GF-D8 (cell line): ENCODE measurements around the gene SELENOM.

ENCODE experiments used
- DNase-seq: peaks from one replicate; lab custom pipeline; 2025; lab: John Stamatoyannopoulos, UW

Gene SELENOM, protein sequence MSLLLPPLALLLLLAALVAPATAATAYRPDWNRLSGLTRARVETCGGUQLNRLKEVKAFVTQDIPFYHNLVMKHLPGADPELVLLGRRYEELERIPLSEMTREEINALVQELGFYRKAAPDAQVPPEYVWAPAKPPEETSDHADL

DNA sequence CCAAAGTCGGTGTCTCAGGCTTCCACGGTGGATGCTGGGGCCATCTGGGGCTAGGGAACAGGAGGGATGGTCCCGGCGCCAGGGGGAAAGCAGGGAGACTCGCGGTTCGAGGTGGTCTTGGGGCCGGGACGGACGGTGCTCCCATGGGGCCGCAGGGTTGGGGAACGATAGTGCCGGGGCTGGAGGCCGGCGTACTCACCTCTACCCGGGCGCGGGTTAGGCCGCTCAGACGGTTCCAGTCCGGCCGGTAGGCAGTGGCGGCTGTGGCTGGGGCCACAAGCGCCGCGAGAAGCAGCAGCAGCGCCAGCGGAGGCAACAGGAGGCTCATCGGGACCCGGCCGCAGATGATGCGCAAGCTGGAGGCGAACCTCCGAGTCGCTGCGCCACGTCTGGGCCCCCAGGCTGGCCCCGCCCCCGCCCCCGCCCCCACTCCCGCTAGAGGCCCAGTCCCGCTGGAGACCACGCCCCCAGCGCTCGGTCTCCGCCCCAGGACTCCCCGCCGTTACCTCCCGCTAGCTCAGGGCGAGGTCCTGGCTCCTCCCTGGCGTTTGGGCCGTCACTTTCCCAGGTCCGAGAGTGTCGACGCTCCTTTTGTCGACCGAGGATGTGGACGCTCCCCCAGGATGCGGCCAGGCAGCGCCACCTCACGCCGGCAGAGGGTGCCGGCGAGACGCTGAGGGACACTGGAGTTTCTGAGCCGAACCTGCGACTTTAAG, at the start of gene SELENOM:
Gene SELENOM (minus strand): TSS at position 391 of the 716 bp plus-strand sequence. CDS start 63 bp downstream, at position 328.
- no peak for DNase-seq

- no peak for DNase-seq
Measured at GRCh38 chr22:31155422-31155821, 48.1 kb upstream of the SELENOM start.

DNA sequence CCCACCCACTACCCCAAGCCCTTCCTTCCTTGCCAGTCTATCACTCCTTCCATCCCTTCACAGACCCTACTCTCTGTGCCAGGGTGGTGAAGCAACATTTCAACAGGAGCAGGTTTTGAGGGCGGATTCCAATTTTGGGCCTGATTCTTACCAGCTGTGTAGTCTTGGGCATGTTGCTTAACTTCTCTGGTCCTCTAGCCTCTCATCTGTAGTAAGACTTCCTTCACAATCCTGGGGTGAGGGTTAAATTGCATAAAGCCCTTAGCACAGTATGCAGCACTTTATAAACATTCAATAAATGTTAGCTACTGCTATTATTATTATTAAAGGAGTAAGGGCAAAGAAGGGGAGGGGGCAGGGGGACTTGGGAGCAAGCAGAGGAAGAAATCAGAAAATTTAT, 47.6 kb upstream of the SELENOM start:
- DNase-seq, result no peak

DNA sequence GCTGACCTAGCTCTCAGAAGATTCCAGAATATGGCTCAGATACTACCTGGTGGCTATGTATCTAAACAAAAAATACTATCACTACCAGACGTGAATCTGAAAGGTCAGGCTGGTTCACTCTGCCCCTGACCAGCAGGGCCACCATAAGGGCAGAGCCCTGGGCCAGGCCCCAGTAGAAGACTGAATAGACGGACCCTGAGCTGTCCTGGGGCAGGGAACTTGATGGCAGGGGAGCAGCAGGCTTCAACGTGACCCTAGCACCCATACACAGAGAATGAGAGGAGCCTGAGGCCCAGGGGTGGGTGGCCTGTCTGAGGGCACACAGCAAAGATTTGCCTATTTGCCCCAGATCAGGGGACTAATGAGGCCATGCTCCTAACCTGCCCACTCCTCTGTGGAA, 46.0 kb upstream of the SELENOM start:
- DNase-seq, result no peak

DNA sequence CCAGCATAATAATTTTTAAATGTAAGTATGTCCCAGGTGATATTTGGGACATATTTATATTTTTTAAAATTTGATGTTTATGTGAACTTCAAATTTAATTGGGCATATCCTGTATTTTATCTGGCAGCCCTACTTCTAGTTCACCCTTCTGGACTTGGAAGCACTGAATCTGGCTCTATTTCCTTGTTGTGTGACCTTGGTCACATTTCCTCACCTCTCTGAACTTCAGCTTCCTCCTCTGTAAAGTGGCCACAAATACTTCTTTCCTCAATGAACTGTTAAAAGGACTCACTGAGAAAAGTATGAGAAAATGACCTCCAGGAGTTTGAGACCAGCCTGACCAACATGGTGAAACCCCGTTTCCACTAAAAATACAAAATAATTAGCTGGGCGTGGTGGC, 44.5 kb upstream of the SELENOM start:
- DNase-seq, result no peak

DNA sequence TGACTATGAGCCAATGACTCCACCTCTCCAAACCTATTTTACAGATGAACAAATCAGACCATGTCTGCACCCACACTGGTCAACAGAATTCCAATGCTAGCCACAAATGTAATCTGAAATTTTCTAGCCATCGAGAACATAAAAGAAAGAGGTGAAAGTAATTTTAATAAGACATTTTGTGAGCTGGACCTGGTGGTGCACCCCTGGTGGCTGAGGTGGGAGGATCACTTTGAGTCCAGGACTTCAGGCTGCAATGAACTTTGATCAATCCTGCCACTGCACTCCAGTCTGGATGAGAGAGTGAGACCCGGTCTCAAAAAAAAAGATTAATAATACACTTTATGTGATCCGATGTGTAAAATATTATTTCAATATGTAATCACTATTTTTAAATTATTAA, 43.2 kb upstream of the SELENOM start:
- DNase-seq, result no peak

DNA sequence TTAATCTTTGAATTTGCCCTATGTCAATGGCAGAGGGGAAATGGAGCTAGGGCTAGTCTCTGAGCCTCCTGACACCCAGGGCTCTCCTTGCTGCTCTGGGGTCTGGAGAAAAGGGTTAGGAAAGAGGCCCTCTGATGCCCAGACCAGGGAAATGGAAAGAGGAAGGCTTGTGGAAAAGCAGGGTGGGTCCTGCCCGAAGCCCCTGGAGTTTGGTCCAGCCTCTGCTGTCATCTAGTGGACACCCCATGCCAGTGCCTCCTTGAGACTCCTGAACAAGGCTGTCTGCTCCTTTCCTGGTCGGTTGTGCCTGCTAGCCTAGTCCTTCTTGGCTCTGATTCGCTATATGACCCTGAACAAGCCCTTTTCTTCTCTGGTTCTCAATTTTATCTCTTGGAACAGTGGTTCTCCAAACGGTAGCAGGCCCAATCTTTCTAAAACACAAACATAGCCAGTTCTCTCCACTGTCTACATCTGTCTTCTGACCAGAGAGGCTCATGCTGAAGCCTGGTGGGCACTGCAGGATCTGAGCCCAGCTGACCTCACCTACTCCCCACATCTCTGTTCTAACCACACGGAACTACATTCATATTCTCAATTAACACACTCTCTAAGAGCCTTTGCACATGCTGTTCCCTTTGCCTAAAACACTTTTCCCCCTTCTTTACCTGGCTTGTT, 41.7 kb upstream of the SELENOM start:
- peak; percentile 6 for DNase-seq

DNA sequence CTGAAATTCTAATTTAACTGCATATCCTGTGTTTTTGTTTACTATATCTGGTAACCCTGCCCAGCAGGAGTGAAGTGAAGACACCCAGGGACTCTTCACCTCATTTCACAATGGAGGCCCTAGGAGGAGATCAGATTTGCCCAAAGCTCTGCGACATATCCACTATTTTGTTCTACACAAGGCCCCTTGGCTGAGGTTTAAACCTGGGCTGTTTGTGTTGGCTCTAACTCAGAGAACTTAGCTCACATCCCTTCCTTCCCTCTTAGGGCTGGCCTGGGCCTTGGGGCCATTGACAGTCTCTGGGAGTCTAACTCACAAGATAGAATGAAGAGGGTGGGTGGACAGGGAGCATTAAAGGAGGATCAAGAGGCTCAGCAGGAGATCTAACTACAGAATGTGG, 41.1 kb upstream of the SELENOM start:
- no peak for DNase-seq

- DNase-seq, result no peak
Measured at GRCh38 chr22:31144223-31144622, 36.9 kb upstream of the SELENOM start.

DNA sequence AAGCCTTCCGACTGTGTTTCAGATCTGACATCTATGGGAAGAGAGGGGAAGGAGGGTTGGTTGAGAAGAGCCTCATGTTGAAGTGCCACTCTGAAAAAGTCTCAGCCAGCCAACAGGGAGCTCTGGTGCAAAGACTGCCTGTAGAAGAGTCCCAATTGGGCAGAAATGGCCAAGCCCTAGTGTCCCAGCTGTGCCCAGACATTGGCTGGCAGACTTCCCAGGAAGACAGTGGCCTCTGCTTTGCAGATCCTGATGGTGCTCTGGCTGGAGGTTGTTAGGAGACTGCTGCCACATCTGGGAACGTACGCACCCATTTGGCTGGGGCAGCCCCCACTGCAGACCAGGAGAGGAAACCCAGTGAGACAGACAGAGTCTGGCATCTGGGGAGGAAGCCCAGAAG, 36.2 kb upstream of the SELENOM start:
- DNase-seq, result no peak

GRCh38 chr22:31143038-31143437, 35.7 kb upstream of the SELENOM start:
- no peak for DNase-seq

GRCh38 chr22:31142285-31142684, 34.9 kb upstream of the SELENOM start:
- no peak for DNase-seq

DNA sequence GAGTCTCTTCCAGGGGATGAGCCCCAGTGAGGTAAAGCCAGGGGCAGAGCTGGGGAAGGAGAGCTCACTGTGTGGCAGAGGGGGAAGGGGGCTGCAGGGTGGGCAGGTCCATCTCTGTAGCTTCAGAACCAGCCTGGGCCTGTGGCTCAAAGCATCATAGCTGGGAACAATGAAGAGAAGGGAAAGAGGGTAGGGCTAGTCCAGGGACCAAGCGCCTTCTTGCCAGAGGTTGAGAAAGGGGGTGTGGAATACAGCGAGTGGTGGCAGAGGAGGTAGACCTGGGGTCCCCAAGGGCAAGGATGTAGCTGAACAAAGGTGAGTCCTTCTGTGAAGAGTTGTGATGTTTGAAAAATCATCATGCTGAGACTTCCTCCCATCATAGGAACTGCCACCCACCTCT, 34.2 kb upstream of the SELENOM start:
- DNase-seq, result no peak

GRCh38 chr22:31140746-31141145, 33.4 kb upstream of the SELENOM start:
- DNase-seq, result no peak

DNA sequence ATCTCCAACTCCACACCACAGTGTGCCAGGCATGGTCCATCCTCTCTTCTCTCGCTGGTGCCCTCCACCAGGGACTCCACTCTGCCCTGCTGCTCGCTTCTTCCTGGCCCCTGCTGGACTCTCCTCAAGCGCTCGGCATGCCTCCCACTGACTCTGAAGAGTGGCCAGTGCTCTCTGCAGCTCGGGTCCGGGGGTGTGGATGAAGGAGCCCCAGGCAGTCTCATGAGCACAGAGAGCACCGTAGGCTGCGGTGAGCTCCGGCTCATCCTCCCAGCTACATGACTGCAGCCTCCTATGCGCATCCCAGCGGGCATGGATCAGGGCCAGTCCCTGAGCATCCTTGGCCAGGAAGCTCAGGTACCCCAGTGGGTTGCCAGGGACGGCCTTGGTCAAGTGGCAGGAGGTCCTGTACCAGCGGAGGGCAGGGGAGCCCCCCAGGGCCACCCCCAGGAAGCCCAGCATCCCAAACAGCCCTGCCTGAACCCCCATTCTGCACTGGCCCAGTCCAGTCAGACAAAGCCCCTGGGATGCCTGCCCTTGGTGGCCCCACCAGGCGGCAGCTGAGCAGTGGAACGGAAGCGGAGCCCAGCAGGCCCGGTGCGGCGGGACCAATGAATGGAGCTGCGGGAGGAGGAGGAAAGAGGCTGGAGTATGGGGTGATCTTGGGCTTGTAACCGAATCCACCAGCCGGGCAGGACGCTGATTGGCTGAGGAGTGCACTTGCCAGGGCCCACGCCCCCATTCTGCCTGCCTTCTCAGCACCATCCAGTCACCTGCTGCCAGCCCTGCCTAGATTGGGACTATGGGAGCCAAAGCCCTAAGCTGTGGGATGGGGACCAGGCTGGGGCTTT, 32.7 kb upstream of the SELENOM start, which contains the start of gene PLA2G3:
Gene PLA2G3 (minus strand): TSS at position 643 of the 851 bp plus-strand sequence. CDS start 154 bp downstream, at position 489.
- no peak for DNase-seq

DNA sequence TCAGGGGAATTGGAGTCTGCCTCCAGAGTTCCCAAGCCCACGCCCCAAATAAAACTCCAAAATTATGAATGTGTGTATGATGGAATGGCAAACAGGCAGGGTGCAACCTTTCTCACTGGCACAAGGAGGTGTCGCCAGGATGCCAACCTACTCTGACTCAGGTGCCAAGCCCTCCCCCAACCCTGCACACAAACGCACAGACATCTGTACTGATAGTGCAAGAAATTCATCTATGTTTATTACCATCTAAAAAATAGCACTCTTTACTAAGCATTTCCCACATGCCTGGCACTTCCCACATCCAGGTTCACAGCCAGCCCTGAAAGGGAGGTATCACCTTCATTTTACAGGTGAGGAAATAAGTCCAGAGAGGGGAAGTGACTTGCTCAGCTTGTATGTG, 31.7 kb upstream of the SELENOM start:
- no peak for DNase-seq

- DNase-seq, result no peak
Measured at GRCh38 chr22:31138126-31138525, 30.8 kb upstream of the SELENOM start.

DNA sequence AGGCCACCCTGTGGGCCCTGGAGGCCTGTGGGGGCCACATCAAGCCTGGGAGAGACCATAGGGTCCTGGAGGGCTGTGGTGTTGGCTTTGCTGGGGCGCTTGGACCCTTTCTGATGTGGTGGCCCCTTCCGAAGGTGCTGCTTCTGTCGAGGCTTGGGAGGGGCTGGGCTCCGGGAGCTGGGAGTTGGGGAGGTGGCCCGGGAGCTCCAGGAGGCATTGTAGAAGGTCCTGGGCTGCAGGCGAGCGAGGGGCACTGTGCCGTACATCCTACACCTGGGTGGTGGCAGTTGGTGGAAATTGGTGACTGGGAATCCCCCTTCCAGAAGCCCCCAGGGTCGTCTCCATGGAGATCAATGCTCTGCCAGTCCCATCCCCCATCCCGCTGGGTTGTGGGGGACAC, 30.4 kb upstream of the SELENOM start:
- no peak for DNase-seq

GRCh38 chr22:31136711-31137110, 29.3 kb upstream of the SELENOM start:
- DNase-seq, result no peak

DNA sequence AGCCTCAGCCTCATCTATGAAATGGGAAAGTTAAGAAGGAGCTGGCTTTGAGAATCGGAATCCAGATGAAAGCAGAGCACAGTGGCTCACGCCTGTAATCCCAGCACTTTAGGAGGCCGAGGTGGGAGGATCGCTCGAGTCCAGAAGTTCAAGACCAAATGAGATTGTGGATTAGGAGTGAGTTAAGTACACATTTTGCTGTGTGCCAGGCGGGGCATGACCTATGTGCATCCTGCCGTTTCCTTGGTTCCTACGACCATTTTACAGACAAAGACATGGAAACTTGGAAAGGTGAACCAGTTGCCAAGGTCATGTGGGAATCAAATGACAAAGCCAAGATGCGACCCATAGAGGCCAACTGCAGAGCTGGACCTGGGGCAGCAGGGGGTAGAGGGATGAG, 28.8 kb upstream of the SELENOM start:
- no peak for DNase-seq

- DNase-seq, result no peak
Measured at GRCh38 chr22:31135706-31136105, 28.3 kb upstream of the SELENOM start.

GRCh38 chr22:31134688-31135087, 27.3 kb upstream of the SELENOM start:
- no peak for DNase-seq
